Endodermal cell (in vitro differentiated cells): ENCODE measurements around the gene NBEAL1. TPM values are rescaled to one million over a fixed set of nuclear protein-coding genes. Genes with fewer than 3 reads are reported as not detected.
"Not testable (repeated sequence)": the region's sequence is repeated elsewhere in the genome, so short reads cannot be mapped to it uniquely, and the experiment has no call there.

Source experiments
- DNase-seq: peaks from one replicate; pipeline ENCODE4 v3.0.0-alpha.2; 2017
- H3K27ac ChIP-seq: 2 replicates; pipeline ENCODE4 v1.5.1; 2013; ENCODE audit warnings: mild to moderate bottlenecking, low read depth, low read length, moderate library complexity
- H3K27me3 ChIP-seq: 2 replicates; pipeline ENCODE4 v1.6.1; 2013; ENCODE audit warnings: mild to moderate bottlenecking, low read length, moderate library complexity; ENCODE audit not compliant: insufficient read depth, control insufficient read depth, poor library complexity, severe bottlenecking
- H3K36me3 ChIP-seq: 2 replicates; pipeline ENCODE4 v1.7.0; 2013; ENCODE audit warnings: mild to moderate bottlenecking, low read length, moderate library complexity; ENCODE audit not compliant: control insufficient read depth, insufficient read depth
- H3K4me1 ChIP-seq: one replicate; pipeline ENCODE4 v1.7.0; 2013; ENCODE audit warnings: low read length; ENCODE audit not compliant: control insufficient read depth, insufficient read depth
- H3K4me3 ChIP-seq: 2 replicates; pipeline ENCODE4 v1.5.1; 2013; ENCODE audit warnings: mild to moderate bottlenecking, low read length, moderate library complexity
- H3K9ac ChIP-seq: 2 replicates; pipeline ENCODE4 v1.6.1; 2013; ENCODE audit warnings: mild to moderate bottlenecking, low read length, moderate library complexity; ENCODE audit not compliant: poor library complexity, severe bottlenecking; ENCODE audit errors: extremely low read depth
- H3K9me3 ChIP-seq: 2 replicates; pipeline ENCODE4 v1.6.1; 2013; ENCODE audit warnings: mild to moderate bottlenecking, low read length, moderate library complexity; ENCODE audit not compliant: control insufficient read depth
- H3K27ac Mint-ChIP-seq: 2 replicates; pipeline ENCODE4 v1.8.0; 2020; ENCODE audit warnings: mixed read lengths
- H3K27me3 Mint-ChIP-seq: 2 replicates; pipeline ENCODE4 v1.8.0; 2021; ENCODE audit warnings: mild to moderate bottlenecking, mixed read lengths; ENCODE audit not compliant: insufficient read depth
- H3K36me3 Mint-ChIP-seq: 2 replicates; pipeline ENCODE4 v1.8.0; 2020; ENCODE audit warnings: low read depth, mixed read lengths
- H3K4me1 Mint-ChIP-seq: 2 replicates; pipeline ENCODE4 v1.8.0; 2020; ENCODE audit warnings: mixed read lengths
- H3K4me3 Mint-ChIP-seq: 2 replicates; pipeline ENCODE4 v1.8.0; 2020; ENCODE audit warnings: mild to moderate bottlenecking, moderate library complexity, mixed read lengths
- H3K9me3 Mint-ChIP-seq: 2 replicates; pipeline ENCODE4 v1.8.0; 2020; ENCODE audit warnings: mild to moderate bottlenecking, mixed read lengths
- WGBS, 2 experiments: methylation state at CpG; one replicate each; pipeline versions ENCODE4 v1.1.5 to v1.1.7; 2013; ENCODE audit warnings: missing lambda C conversion rate in 2 of 2, mixed read lengths in 1 of 2; ENCODE audit not compliant: insufficient coverage in 1 of 2, insufficient read length in 1 of 2; 5-methylcytosine and 5-hydroxymethylcytosine counted together
- total RNA-seq, 2 donors: library from RNA; stranded (reverse); fragmentation: NEBNext Ultra II Directional in 1 of 2; extraction: Animal tissue kit (Norgen Biotek cat#: 25700) in 1 of 2; gene quantifications; 2 replicates in 1 of 2; 3 replicates in 1 of 2; pipeline ENCODE4 v1.2.1, GENCODE V29; 2021
- TF ChIP-seq, protein P1 (sequence below): fragments of 200-600 bp; sonication (generic); conservative IDR thresholded peaks from 2 replicates; pipeline ENCODE4 v1.5.0; 2021; ENCODE audit warnings: antibody characterized with exemption, mild to moderate bottlenecking

The NBEAL1 gene
- total RNA-seq, 2 donors from 2014 or later, result 18.2 to 20.1 TPM

DNA sequence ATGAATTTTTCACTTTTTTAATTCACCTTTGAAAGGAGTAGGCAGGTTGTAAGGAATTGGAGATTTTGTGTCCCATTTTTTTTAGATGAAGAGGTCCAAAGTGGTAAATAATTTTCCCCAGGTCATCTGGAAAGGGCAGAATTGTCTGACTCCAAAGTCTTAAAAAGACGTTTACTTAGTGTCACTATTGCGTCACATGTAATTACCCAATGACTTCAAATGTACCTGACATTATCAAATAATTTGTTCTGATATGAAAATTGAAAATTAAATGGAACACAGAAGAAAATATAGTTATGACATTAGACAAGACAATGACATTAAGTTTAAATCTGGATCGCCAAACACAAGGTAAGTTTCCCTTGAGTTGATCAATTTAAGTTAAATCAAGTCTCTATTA, 24.2 kb upstream of the NBEAL1 start:
- Mint-ChIP-seq H3K9me3 (no peaks in the 10 kb centered on the region), H3K27me3 (no peaks in the 10 kb centered on the region), H3K4me3 (no peak overlapping the region), H3K27ac (no peak overlapping the region), H3K4me1 (no peaks in the 10 kb centered on the region), H3K36me3 (no peaks in the 10 kb centered on the region)
- DNase-seq, result no peak
- TF ChIP-seq, protein P1, sequence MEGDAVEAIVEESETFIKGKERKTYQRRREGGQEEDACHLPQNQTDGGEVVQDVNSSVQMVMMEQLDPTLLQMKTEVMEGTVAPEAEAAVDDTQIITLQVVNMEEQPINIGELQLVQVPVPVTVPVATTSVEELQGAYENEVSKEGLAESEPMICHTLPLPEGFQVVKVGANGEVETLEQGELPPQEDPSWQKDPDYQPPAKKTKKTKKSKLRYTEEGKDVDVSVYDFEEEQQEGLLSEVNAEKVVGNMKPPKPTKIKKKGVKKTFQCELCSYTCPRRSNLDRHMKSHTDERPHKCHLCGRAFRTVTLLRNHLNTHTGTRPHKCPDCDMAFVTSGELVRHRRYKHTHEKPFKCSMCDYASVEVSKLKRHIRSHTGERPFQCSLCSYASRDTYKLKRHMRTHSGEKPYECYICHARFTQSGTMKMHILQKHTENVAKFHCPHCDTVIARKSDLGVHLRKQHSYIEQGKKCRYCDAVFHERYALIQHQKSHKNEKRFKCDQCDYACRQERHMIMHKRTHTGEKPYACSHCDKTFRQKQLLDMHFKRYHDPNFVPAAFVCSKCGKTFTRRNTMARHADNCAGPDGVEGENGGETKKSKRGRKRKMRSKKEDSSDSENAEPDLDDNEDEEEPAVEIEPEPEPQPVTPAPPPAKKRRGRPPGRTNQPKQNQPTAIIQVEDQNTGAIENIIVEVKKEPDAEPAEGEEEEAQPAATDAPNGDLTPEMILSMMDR, result no peak
- WGBS, 2 experiments, result 87% methylated on average over 3 of the region's 3 CpGs; no CpG with 5 or more reads in 1 of the 2 experiments
- H3K9ac ChIP-seq, result no peak overlapping the region
- no peaks in the 10 kb centered on the region for H3K4me1 ChIP-seq
- no peak overlapping the region for H3K4me3 ChIP-seq
- no peaks in the 10 kb centered on the region for H3K27me3 ChIP-seq
- H3K9me3 ChIP-seq, result no peaks in the 10 kb centered on the region
- H3K27ac ChIP-seq, result no peak overlapping the region
- no peaks in the 10 kb centered on the region for H3K36me3 ChIP-seq

DNA sequence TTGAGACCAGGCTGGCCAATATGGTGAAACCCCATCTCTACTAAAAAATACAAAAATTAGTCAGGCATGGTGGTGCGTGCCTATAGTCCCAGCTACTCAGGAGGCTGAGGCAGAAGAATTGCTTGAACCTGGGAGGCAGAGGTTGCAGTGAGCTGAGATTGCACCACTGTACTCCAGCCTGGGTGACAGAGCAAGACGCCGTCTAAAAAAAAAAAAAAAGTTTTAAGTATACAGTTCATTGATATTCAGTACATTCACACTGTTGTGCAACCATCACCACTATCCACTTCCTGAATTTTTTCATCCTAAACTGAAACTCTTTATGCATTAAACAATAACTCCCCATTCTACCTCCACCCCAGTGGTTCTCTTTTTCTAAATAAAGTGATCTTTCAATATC, 17.6 kb upstream of the NBEAL1 start:
- H3K36me3 ChIP-seq, H3K4me1 Mint-ChIP-seq, H3K27ac ChIP-seq, H3K4me3 ChIP-seq, H3K4me3 Mint-ChIP-seq, H3K9me3 ChIP-seq, DNase-seq, H3K27me3 ChIP-seq, H3K9me3 Mint-ChIP-seq, H3K4me1 ChIP-seq, H3K36me3 Mint-ChIP-seq, H3K9ac ChIP-seq, H3K27ac Mint-ChIP-seq, H3K27me3 Mint-ChIP-seq: not testable (repeated sequence)
- 82% methylated on average over 1 of the region's 3 CpGs; no CpG with 5 or more reads in 1 of the 2 experiments for WGBS, 2 experiments

DNA sequence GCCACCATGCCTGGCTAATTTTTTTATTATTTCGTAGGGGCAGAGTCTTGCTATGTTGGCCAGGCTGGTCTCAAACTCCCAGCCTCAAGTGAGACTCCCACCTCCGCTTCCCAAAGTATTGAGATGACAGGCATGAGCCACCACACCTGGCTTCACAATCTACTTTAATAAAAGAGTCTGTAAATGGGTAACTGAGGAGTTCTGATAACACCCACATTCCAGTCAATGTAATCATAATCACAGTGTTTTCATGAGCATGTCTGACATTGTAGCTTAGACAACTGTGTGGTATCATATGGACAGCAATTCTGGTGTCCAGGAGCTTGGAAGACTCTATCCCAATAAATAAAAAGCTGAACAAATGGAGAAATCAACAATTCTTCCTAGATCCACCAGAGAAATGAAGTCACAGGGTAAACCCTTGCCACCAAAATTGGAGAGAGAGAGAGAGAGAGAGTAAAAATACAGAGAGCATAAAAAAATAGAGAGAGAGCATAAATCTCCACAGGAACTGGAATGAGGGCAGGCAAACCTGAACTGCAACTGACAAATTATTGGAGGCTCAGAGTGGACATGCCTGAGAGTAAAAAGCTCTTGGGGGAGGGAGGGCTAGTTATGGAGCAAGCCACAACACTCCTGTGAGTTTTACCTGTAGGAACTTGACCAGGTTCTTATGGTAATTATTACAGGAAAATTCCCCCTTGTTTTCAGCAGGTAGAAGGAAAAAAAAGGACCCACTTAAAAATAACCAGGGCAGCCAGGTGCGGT, 12.4 kb upstream of the NBEAL1 start:
- TF ChIP-seq, protein P1, result no peak
- Histone ChIP-seq H3K27ac (no peak overlapping the region), H3K9me3 (no peaks in the 10 kb centered on the region), H3K36me3 (no peaks in the 10 kb centered on the region), H3K27me3 (no peaks in the 10 kb centered on the region), H3K4me3 (no peak overlapping the region), H3K4me1 (no peaks in the 10 kb centered on the region), H3K9ac (no peak overlapping the region)
- H3K4me3 Mint-ChIP-seq, result no peak overlapping the region
- H3K27ac Mint-ChIP-seq, result no peak overlapping the region
- no peaks in the 10 kb centered on the region for H3K27me3 Mint-ChIP-seq
- DNase-seq, result no peak
- no peaks in the 10 kb centered on the region for H3K36me3 Mint-ChIP-seq
- no peaks in the 10 kb centered on the region for H3K4me1 Mint-ChIP-seq
- H3K9me3 Mint-ChIP-seq, result peaks cover 4% of the 10 kb centered on the region
- 90 to 94% methylated on average over 2 to 3 of the region's 3 CpGs for WGBS, 2 experiments

DNA sequence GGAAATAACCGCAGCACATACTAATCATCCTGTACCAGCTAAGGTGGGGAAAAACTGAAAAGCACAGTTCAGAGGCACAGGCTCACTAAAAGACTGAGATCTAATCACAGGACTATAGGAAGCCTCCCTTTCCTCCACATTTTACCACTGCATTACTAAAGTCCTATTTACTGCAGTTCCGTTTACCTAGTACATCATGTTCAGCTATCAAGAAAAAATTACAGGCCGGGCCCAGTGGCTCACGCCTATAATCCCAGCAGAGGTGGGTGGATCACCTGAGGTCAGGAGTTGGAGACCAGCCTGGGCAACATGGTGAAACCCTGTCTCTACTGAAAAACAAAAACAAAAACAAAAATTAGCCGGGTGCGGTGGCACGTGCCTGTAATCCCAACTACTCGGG, 11.0 kb upstream of the NBEAL1 start:
- H3K9me3 Mint-ChIP-seq, result peaks cover 19% of the 10 kb centered on the region

More for the DNA sequence above, 11.0 kb upstream of the NBEAL1 start:
- Mint-ChIP-seq H3K4me3 (no peak overlapping the region), H3K36me3 (peaks cover 3% of the 10 kb centered on the region), H3K27me3 (no peaks in the 10 kb centered on the region), H3K27ac (no peak overlapping the region), H3K4me1 (no peaks in the 10 kb centered on the region)
- H3K27me3 ChIP-seq, result no peaks in the 10 kb centered on the region
- no peak overlapping the region for H3K9ac ChIP-seq
- WGBS, 2 experiments, result 94 to 97% methylated on average over 8 of the region's 8 CpGs
- TF ChIP-seq, protein P1, result no peak
- H3K4me3 ChIP-seq, result no peak overlapping the region
- no peaks in the 10 kb centered on the region for H3K9me3 ChIP-seq
- no peak overlapping the region for H3K27ac ChIP-seq
- no peaks in the 10 kb centered on the region for H3K36me3 ChIP-seq
- H3K4me1 ChIP-seq, result no peaks in the 10 kb centered on the region
- DNase-seq, result no peak
